GM23248 (cell line): Measurements from ENCODE around the gene FIS1. TPM values are rescaled to one million over a fixed set of nuclear protein-coding genes. Genes with fewer than 3 reads are reported as not detected.

Experiments
- DNase-seq: peaks from one replicate; pipeline ENCODE4 v3.0.0-alpha.2; 2015
- H2AFZ ChIP-seq: fragments of 200-600 bp; sonication (generic); 2 replicates; pipeline ENCODE4 v1.6.1; 2016; ENCODE audit warnings: antibody characterized with exemption
- H3F3A ChIP-seq: fragments of 200-600 bp; sonication (generic); 2 replicates; pipeline ENCODE4 v1.6.1; 2016; ENCODE audit warnings: mild to moderate bottlenecking, antibody characterized with exemption, mixed run types; ENCODE audit not compliant: insufficient read depth
- H3K27ac ChIP-seq: fragments of 200-600 bp; sonication (generic); 2 replicates; pipeline ENCODE4 v1.5.1; 2016; ENCODE audit warnings: mild to moderate bottlenecking
- H3K27me3 ChIP-seq: fragments of 200-600 bp; sonication (generic); replicated peaks from 2 replicates; pipeline ENCODE4 v1.6.1; 2016; ENCODE audit warnings: mild to moderate bottlenecking; ENCODE audit not compliant: insufficient read depth
- H3K36me3 ChIP-seq: fragments of 200-600 bp; sonication (generic); 2 replicates; pipeline ENCODE4 v1.6.1; 2016; ENCODE audit warnings: low read depth, mild to moderate bottlenecking
- H3K4me1 ChIP-seq: fragments of 200-600 bp; sonication (generic); 2 replicates; pipeline ENCODE4 v1.6.1; 2016; ENCODE audit warnings: mild to moderate bottlenecking; ENCODE audit not compliant: insufficient read depth
- H3K4me2 ChIP-seq: fragments of 200-600 bp; sonication (generic); one replicate; pipeline ENCODE4 v1.6.1; 2016; ENCODE audit warnings: mild to moderate bottlenecking; ENCODE audit not compliant: unreplicated experiment
- H3K4me3 ChIP-seq: fragments of 200-600 bp; sonication (generic); 2 replicates; pipeline ENCODE4 v1.5.1; 2016; ENCODE audit warnings: mild to moderate bottlenecking
- H3K79me2 ChIP-seq: fragments of 200-600 bp; sonication (generic); 2 replicates; pipeline ENCODE4 v1.6.1; 2016; ENCODE audit warnings: mild to moderate bottlenecking; ENCODE audit not compliant: insufficient read depth
- H3K9ac ChIP-seq: fragments of 200-600 bp; sonication (generic); 2 replicates; pipeline ENCODE4 v1.6.1; 2016; ENCODE audit warnings: mild to moderate bottlenecking
- H3K9me2 ChIP-seq: fragments of 200-600 bp; sonication (generic); 2 replicates; pipeline ENCODE4 v1.6.1; 2016; ENCODE audit warnings: mixed run types, mild to moderate bottlenecking, moderate library complexity; ENCODE audit not compliant: insufficient read depth
- H3K9me3 ChIP-seq: fragments of 200-600 bp; sonication (generic); one replicate; pipeline ENCODE4 v1.6.1; 2017; ENCODE audit warnings: low read depth
- H4K20me1 ChIP-seq: fragments of 200-600 bp; sonication (generic); 2 replicates; pipeline ENCODE4 v1.6.0; 2016; ENCODE audit not compliant: insufficient read depth
- EZH2 ChIP-seq: fragments of 200-600 bp; sonication (generic); IDR thresholded peaks from 2 replicates; pipeline ENCODE4 v1.6.1; 2018; ENCODE audit warnings: antibody characterized with exemption, mild to moderate bottlenecking; ENCODE audit not compliant: insufficient read depth, poor library complexity, severe bottlenecking
- EZH2phosphoT487 ChIP-seq: fragments of 200-600 bp; sonication (generic); IDR thresholded peaks from 2 replicates; pipeline ENCODE4 v1.6.1; 2018; ENCODE audit warnings: antibody characterized with exemption, moderate library complexity, mild to moderate bottlenecking, low read depth; ENCODE audit not compliant: insufficient read depth
- WGBS, 2 experiments: methylation state at CpG; one replicate each; pipeline ENCODE4 v1.1.6; 2015 to 2017; ENCODE audit warnings: low lambda C conversion rate in 2 of 2, low coverage in 1 of 2; ENCODE audit errors: missing lambda C conversion rate in 2 of 2; 5-methylcytosine and 5-hydroxymethylcytosine counted together
- in situ Hi-C: fragments of 300-500 bp; cut with MboI; formaldehyde crosslinking; loops from 2 replicates; pipeline ENCODE4 v1.15.0; 2020
- polyA plus RNA-seq: library from polyadenylated mRNA; unstranded; fragments of >200 nt; fragmentation: Nextera tagmentation; extraction: Ambion mirVana; gene quantifications from 2 replicates; pipeline ENCODE4 v1.2.1, GENCODE V29; 2016
- total RNA-seq: library from RNA; depleted of rRNA; stranded (reverse); fragments of >200 nt; shearing (Covaris generic); gene quantifications from 2 replicates; pipeline ENCODE4 v1.2.3, GENCODE V29; 2014

FIS1 gene
- total and polyA plus RNA-seq, 2 experiments from 2014 or later: 193 to 235 TPM

- H3K9me2 ChIP-seq: no peaks in the 10 kb centered on the region
- H3K9ac ChIP-seq: no peak overlapping the region
- H3K9me3 ChIP-seq: no peaks in the 10 kb centered on the region
- no peak overlapping the region for H3K27ac ChIP-seq
- peaks cover 10% of the 10 kb centered on the region; the same call in 1 of the 2 replicates for H3K4me1 ChIP-seq
- H3K4me3 ChIP-seq: no peak overlapping the region
- no peak overlapping the region for H2AFZ ChIP-seq
- peak; percentile 23 for DNase-seq
- no peaks in the 10 kb centered on the region for H3K27me3 ChIP-seq
- peaks cover 3% of the 10 kb centered on the region; the same call in 1 of the 2 replicates for H3K79me2 ChIP-seq
- no peaks in the 10 kb centered on the region for H3F3A ChIP-seq
- no peak overlapping the region for H3K4me2 ChIP-seq
- no peaks in the 10 kb centered on the region for H4K20me1 ChIP-seq
- in situ Hi-C loops: no loop called here
- no peaks in the 10 kb centered on the region for H3K36me3 ChIP-seq
- WGBS, 2 experiments: 78 to 81% methylated on average over 11 of the region's 11 CpGs
- TF ChIP-seq EZH2phosphoT487 (no peak), EZH2 (no peak)
These were observed 9.8 kb downstream of the FIS1 start for GRCh38 chr7:101235050-101235449.

- Histone ChIP-seq H3K9me2 (no peaks in the 10 kb centered on the region), H3K79me2 (no peaks in the 10 kb centered on the region), H3K9ac (no peak overlapping the region), H3K4me2 (no peak overlapping the region), H2AFZ (no peak overlapping the region), H3K4me1 (peaks cover 10% of the 10 kb centered on the region; the same call in 1 of the 2 replicates), H4K20me1 (no peaks in the 10 kb centered on the region), H3K4me3 (no peak overlapping the region), H3K27ac (no peak overlapping the region), H3K27me3 (no peaks in the 10 kb centered on the region), H3F3A (no peaks in the 10 kb centered on the region), H3K9me3 (no peaks in the 10 kb centered on the region), H3K36me3 (no peaks in the 10 kb centered on the region)
- 81 to 83% methylated on average over 5 of the region's 5 CpGs for WGBS, 2 experiments
- no peak for TF ChIP-seq EZH2
- TF ChIP-seq EZH2phosphoT487: no peak
- in situ Hi-C loops: no loop called here
- DNase-seq: no peak
These were observed 10.2 kb downstream of the FIS1 start for GRCh38 chr7:101234636-101235035.

DNA sequence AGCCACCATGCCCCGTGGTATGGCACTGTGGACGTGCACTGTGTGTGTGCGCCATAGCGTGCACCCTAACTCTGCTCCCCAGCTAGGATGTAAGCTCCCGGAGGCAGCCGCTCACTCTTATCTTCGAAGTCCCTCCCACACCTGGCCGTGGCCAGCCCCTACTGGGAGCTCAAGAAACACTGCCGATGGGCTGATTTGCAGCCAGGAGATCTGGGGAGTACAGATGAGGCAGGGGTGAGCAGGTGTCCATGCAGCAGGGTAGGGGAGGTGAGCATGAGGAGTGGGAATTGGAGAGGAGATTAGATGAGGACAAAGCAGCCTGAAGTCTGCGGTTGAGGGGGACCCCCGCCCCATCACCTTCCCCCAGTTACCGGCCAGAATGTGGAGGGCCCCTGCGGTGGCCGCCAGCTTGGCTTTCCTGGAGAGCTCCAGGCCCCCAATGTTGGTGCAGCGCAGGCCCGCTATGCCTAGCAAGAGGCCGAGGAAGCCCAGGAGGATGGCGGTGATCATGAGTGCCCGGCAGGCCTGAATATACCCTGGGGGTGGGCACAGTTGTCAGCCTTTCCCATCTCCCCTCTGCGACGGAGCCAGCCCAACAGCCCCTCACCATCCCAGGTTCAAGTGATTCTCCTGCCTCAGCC is 10.9 kb downstream of the FIS1 start:
- in situ Hi-C loops: no loop called here
- Histone ChIP-seq H3F3A (no peaks in the 10 kb centered on the region), H3K27ac (no peak overlapping the region), H3K9me2 (no peaks in the 10 kb centered on the region), H3K27me3 (no peaks in the 10 kb centered on the region), H3K4me2 (no peak overlapping the region), H3K9ac (no peak overlapping the region), H3K36me3 (no peaks in the 10 kb centered on the region), H3K79me2 (no peaks in the 10 kb centered on the region), H4K20me1 (no peaks in the 10 kb centered on the region), H3K4me3 (no peak overlapping the region), H2AFZ (no peak overlapping the region), H3K9me3 (no peaks in the 10 kb centered on the region), H3K4me1 (peaks cover 10% of the 10 kb centered on the region; the same call in 1 of the 2 replicates)
- 86 to 89% methylated on average over 21 of the region's 21 CpGs for WGBS, 2 experiments
- DNase-seq: no peak
- TF ChIP-seq EZH2 (no peak), EZH2phosphoT487 (no peak)

DNA sequence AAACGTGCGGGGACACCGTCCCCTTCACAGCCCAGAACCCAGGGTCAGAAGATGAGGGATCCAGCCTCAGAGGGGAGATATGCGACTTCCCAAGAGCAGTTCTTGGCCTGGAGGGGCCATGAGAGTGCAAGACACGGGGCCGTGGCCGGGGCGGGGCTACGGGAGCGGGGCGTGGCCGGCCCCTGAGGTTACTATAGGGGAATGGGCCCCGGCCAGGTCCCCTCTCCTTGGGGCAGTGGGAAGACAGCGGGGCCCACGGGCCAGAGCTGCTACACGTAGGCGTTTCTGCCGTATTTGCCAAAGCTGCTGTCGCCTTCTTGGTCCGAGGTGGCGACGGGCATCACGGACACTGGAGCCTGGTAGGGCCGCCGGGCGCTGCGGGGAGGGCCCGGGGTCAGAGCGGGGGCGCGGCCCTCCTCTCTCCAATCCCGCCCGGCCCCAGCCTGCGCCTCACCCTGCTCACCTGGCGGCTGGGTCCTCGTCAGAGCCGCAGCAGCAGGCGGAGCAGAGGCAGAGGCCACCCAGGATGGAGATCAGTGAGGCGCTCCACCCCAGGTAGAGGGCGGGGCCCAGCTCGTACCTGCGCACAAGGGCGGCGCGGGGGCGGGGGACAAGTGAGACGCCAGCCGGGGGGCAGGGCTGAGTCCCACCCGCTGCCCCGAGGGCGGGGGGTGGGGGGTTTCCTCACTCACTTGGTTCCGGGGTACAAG is 12.6 kb downstream of the FIS1 start:
- no peak overlapping the region for H3K4me2 ChIP-seq
- DNase-seq: no peak
- no peak overlapping the region for H3K9ac ChIP-seq
- H3K27me3 ChIP-seq: no peaks in the 10 kb centered on the region
- 20 to 26% methylated on average over 25 to 52 of the region's 52 CpGs for WGBS, 2 experiments
- H3K79me2 ChIP-seq: no peaks in the 10 kb centered on the region
- H4K20me1 ChIP-seq: no peaks in the 10 kb centered on the region
- H3K27ac ChIP-seq: no peak overlapping the region
- TF ChIP-seq EZH2phosphoT487: no peak
- no peak for TF ChIP-seq EZH2
- H3F3A ChIP-seq: no peaks in the 10 kb centered on the region
- in situ Hi-C loops: no loop called here
- H2AFZ ChIP-seq: no peak overlapping the region
- no peaks in the 10 kb centered on the region for H3K9me2 ChIP-seq
- peaks cover 1% of the 10 kb centered on the region; the same call in 1 of the 2 replicates for H3K4me1 ChIP-seq
- H3K4me3 ChIP-seq: no peak overlapping the region
- no peaks in the 10 kb centered on the region for H3K9me3 ChIP-seq
- no peaks in the 10 kb centered on the region for H3K36me3 ChIP-seq
